A673 (cell line): ENCODE measurements around the gene BCO1.

Experiments
- CTCF ChIP-seq: fragments of 300-800, 200-600 bp; sonication (generic); conservative IDR thresholded peaks from 2 replicates; pipeline ENCODE4 v1.5.1; 2017; ENCODE audit warnings: low read depth, mild to moderate bottlenecking, antibody characterized with exemption, low read length, moderate library complexity, mixed read lengths
- EZH2 ChIP-seq: fragments of 200-600 bp; sonication (generic); IDR thresholded peaks from 2 replicates; pipeline ENCODE4 v1.6.1; 2017; ENCODE audit warnings: borderline replicate concordance, low read depth, mild to moderate bottlenecking, mixed read lengths, antibody characterized with exemption, low read length; ENCODE audit not compliant: poor library complexity, severe bottlenecking

DNA sequence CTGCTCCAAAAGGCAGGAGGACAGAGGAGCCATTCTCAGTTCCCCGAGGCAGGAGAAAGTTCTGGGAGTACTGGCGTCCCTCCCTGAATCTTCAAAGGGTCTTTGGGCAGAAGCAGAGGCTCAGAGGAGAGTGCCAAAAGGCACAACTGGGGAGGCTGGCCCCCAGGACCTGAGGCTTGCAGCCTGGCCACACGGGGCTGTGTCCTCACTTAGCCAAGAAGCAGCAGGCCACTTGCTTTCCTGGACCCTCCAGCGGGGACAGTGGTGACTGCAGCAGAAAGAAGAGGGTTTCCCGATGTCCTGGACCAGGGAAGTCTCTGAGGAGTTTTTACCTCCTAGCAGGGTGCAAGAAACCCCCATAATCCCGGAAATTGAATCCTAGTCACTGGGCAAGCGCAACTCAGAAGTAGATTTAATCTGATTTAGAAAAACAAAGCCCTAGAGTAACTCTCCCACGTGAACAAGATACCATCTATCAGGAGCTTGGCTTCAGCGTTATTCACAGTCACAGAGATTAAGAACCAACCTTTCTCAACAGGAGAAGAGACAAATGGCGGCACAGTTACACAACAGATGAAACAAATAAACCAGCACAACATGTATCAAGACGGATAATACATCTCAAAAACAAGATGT lies 25.5 kb upstream of the BCO1 start:
- 0 out of 2 replicates have a peak, but pooled peaks have one; percentile 13 for TF ChIP-seq CTCF
- TF ChIP-seq EZH2, result no peak
